Stomach smooth muscle (tissue), 2 donors: ENCODE data around the gene CERS5.
A peak's percentile ranks its signal among the peaks of the same experiment; 100 is the strongest.
"Not testable (repeated sequence)": the region's sequence is repeated elsewhere in the genome, so short reads cannot be mapped to it uniquely, and the experiment has no call there.

Experiments
- H3K27ac ChIP-seq: one replicate; pipeline ENCODE4 v1.7.0; 2013; ENCODE audit warnings: mild to moderate bottlenecking, low read length, inconsistent platforms
- H3K27me3 ChIP-seq, 2 donors: one replicate each; pipeline ENCODE4 v1.7.0; 2013; ENCODE audit warnings: low read length in 2 of 2; ENCODE audit not compliant: insufficient read depth in 2 of 2, control insufficient read depth in 1 of 2
- H3K36me3 ChIP-seq, 2 donors: one replicate each; pipeline ENCODE4 v1.7.0; 2013; ENCODE audit warnings: low read length in 2 of 2; ENCODE audit not compliant: control insufficient read depth in 2 of 2, insufficient read depth in 2 of 2
- H3K4me1 ChIP-seq: one replicate; pipeline ENCODE4 v1.7.0; 2013; ENCODE audit warnings: low read length; ENCODE audit not compliant: control insufficient read depth, insufficient read depth
- H3K4me3 ChIP-seq, 2 donors: one replicate each; pipeline ENCODE4 v1.7.0; 2013; ENCODE audit warnings: low read length in 2 of 2
- H3K9ac ChIP-seq, 2 donors: one replicate each; pipeline ENCODE4 v1.7.0; 2013; ENCODE audit warnings: low read length in 2 of 2, mild to moderate bottlenecking in 1 of 2
- H3K9me3 ChIP-seq, 2 donors: one replicate each; pipeline ENCODE4 v1.7.0; 2013; ENCODE audit warnings: low read length in 2 of 2; ENCODE audit not compliant: control insufficient read depth in 2 of 2
- donor health status: healthy.
- donor health status: Pancreatic carcinoma.

Gene CERS5

DNA sequence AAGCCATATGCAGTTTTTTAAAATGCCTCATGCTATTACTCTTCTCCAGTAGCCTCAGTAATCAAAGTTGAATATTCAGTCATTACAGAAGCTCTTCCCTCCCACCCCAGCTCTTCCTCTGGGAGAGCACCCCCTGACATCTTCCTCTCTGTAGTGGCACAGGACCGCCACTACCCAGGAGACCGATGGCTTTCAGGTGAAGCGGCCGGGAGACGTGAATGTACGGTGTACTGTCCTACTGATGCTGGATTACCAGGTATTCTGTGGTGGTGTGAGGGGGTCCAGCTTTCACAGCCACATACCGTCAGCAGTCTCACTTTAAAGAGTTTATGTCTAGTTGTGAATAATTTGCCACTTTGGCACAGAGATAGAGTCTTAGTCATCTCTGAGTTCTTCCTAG lies 77.4 kb downstream of the CERS5 start:
- H3K27me3 ChIP-seq, result no peaks in the 10 kb centered on the region
- peaks cover 5% of the 10 kb centered on the region for H3K4me1 ChIP-seq
- no peak overlapping the region for H3K27ac ChIP-seq
- H3K9ac ChIP-seq, result no peak overlapping the region
- no peak overlapping the region for H3K4me3 ChIP-seq
- H3K9me3 ChIP-seq, result no peaks in the 10 kb centered on the region
- H3K36me3 ChIP-seq, result peaks cover 48 to 52% of the 10 kb centered on the region in 2 donors

DNA sequence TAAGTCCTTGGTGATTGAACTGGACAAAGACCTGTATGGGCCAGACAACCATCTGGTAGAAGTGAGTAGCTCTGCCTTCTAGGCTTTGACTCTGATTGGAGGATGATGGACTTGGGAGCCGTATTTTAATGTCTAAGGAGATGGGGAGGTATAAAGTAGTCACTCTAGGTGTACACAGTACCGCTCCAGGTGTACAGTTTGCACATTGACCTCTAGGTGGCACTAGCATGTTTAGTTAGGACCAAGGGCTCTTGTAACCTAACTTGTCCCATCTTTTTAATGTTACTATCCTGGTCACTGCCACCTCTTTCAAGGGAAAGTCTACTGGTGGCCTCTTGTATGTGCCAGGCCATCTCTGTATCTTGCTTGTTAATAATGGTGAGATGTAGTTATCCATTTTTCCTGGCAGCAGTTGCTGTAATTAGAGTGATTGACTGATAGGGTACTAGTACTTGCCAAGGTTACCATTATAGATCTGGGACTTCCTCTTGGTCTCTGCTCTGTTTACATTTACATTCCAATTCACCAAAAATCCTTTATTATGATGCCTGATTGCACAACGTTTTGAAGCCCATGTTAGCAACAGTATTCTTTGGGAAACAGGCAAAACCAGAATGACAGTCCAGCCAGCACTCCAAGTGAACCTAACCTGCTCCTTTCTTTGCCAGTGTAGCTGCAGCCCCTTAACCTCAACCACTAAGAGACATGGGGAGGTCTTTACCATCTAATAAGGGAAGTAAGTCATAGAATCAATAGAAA lies 78.4 kb downstream of the CERS5 start:
- H3K9ac ChIP-seq, result no peak overlapping the region

DNA sequence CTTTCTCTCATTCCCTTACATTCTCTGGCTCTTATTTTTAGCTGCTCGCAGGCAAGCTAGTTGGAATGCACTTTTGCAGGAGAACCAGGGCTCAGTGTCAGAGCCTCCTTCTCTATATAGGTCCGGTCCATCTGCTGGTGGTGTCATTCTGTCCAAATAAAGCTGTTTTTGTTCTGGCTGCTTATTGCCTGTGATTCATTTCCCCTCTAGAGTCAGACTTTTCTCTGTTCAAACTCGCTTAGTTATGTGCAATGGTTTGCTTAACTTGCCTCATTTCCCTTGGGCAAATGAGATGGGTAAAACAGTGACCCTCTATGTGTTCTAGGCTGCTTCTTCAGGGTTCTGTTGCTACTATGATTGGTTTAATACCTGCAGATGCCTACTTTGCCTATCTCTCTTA lies 79.2 kb downstream of the CERS5 start:
- Histone ChIP-seq H3K4me1 (peaks cover 5% of the 10 kb centered on the region), H3K36me3 (peaks cover 37 to 40% of the 10 kb centered on the region in 2 donors), H3K27ac (no peak overlapping the region), H3K27me3 (no peaks in the 10 kb centered on the region), H3K9ac (no peak overlapping the region), H3K4me3 (no peak overlapping the region), H3K9me3 (no peaks in the 10 kb centered on the region)

More for the DNA sequence above, 78.4 kb downstream of the CERS5 start:
- H3K27me3 ChIP-seq, result no peaks in the 10 kb centered on the region
- H3K27ac ChIP-seq, result no peak overlapping the region
- peaks cover 41 to 43% of the 10 kb centered on the region in 2 donors for H3K36me3 ChIP-seq
- H3K4me1 ChIP-seq, result peaks cover 5% of the 10 kb centered on the region
- H3K9me3 ChIP-seq, result no peaks in the 10 kb centered on the region
- H3K4me3 ChIP-seq, result no peak overlapping the region

DNA sequence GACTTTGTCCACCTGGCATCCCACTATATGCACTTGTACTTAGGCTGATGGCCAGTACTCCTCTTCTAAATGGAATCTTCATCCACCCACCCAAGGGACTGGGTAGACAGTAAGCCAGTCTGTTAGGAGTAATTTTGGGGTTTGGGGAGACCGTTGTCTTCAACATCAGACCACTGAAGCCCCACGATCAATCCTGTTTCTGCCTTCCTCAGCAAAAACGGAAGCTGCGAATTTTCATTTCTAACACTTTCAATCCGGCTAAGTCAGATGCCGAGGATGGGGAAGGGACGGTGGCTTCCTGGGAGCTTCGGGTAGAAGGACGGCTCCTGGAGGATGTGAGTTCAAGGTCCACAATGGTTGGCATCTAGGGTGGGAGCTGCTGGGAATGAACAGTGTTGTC lies 80.0 kb downstream of the CERS5 start:
- Histone ChIP-seq H3K9ac (no peak overlapping the region), H3K27ac (no peak overlapping the region), H3K4me3 (no peak overlapping the region), H3K9me3 (no peaks in the 10 kb centered on the region), H3K4me1 (peaks cover 5% of the 10 kb centered on the region), H3K27me3 (no peaks in the 10 kb centered on the region), H3K36me3 (peaks cover 33 to 40% of the 10 kb centered on the region in 2 donors)

DNA sequence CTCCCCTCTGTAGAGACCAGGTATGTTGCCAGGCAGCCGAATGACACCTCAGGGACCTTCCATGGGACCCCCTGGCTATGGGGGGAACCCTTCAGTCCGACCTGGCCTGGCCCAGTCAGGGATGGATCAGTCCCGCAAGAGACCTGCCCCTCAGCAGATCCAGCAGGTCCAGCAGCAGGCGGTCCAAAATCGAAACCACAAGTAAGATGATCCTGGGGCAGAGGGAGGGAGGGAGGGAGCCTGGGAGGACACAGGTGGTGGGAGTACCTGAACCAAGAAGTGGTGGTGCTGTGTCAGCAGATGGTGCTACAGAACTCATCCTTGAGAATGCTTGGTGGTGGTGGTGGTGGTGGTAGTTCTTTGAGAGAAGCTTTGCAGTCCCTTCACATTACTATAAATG lies 81.0 kb downstream of the CERS5 start:
- Histone ChIP-seq H3K9me3 (no peaks in the 10 kb centered on the region), H3K4me1 (peaks cover 5% of the 10 kb centered on the region), H3K27ac (peak overlapping the region; percentile 84), H3K36me3 (peaks cover 30 to 37% of the 10 kb centered on the region in 2 donors), H3K27me3 (no peaks in the 10 kb centered on the region), H3K4me3 (peak overlapping the region; percentile 65 to 91), H3K9ac (peak overlapping the region; percentile 71 to 80)

DNA sequence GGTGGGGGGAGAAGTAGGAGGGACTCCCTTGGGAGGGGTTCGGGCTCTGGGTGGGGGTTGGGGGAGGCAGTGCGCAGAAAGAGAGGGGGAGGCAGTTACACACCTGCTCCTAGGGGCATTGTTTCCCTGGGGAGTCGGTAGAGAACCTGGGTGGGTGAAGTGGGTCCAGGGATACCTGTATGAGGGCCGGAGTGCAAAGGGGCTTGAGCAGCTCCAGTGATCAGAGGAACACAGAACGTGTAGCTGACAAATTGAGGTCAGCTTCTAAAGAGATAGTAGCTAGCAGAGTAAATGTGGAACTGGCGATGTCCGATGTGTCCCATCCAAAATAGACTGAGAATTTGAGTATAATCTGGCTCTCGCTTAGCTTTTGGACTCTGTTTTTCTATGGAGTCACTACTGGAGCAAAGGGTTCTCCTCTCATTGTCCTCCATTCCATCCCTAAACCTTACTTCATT lies 81.5 kb downstream of the CERS5 start:
- no peaks in the 10 kb centered on the region for H3K27me3 ChIP-seq
- peak overlapping the region; percentile 84 for H3K27ac ChIP-seq
- H3K36me3 ChIP-seq, result peaks cover 30 to 37% of the 10 kb centered on the region in 2 donors
- H3K9ac ChIP-seq, result peak overlapping the region; percentile 71 to 80
- H3K4me1 ChIP-seq, result peaks cover 5% of the 10 kb centered on the region
- H3K4me3 ChIP-seq, result peak overlapping the region; percentile 65 to 91
- no peaks in the 10 kb centered on the region for H3K9me3 ChIP-seq

DNA sequence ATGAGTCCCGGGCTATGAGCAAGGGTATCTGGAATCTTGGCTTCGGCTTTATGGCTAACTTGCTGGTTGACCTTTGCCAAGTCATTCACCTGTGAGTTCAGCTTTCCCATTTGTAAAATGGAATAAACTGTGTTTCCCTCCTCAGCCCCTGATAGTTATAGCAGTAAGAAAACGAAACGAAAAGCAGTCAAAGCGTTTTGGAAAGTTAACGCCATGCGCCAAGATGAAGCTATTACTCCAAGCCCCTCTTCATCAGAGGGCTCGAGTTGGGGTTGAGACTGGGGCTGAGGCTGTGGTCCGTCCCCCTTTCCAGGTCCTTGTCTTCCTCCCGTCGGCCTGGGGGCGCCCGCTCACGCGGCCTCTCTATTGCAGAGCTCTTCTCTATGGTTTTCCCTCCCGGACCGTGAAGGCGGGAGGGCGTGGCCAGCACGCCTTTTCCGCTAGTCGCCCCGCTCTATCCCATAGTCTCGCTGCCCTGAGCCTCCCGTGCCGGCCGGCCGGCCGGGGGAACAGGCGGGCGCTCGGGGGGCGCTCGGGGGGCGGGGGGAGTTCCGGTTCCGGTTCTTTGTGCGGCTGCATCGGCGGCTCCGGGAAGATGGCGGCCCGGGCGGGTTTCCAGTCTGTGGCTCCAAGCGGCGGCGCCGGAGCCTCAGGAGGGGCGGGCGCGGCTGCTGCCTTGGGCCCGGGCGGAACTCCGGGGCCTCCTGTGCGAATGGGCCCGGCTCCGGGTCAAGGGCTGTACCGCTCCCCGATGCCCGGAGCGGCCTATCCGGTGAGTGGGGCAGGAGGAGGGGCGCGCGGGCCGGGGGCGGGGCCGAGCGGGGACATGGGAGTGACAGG lies 82.2 kb downstream of the CERS5 start, which contains the start of gene SMARCD1:
SMARCD1 (plus strand) TSS at position 568 of the 840 bp plus-strand sequence; CDS start at position 596, 28 bp downstream.
- Histone ChIP-seq H3K9ac (peak within 1 kb of the TSS; percentile 80 to 91), H3K9me3 (no peaks in the 10 kb centered on the region), H3K27me3 (no peaks in the 10 kb centered on the region), H3K36me3 (peaks cover 26 to 32% of the 10 kb centered on the region in 2 donors), H3K4me3 (peak within 1 kb of the TSS; percentile 76 to 91), H3K4me1 (peaks cover 5% of the 10 kb centered on the region), H3K27ac (peak within 1 kb of the TSS; percentile 84)

DNA sequence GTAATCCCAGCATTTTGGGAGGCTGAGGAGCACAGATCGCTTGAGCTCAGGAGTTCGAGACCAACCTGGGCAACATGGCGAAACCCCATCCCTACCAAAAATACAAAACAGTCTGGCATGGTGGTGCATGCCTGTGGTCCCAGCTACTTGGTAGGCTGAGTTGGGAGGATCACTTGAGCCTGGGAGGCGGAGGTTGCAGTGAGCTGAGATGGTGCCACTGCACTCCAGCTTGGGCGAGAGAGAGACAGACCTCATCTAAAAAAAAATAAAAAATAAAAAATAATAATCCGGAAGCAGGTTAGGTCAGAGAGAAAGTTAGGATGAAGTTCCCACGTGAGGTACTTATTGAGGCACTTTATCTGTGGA lies 82.8 kb downstream of the CERS5 start:
- H3K36me3 ChIP-seq, result peaks cover 20 to 26% of the 10 kb centered on the region in 2 donors
- H3K4me1 ChIP-seq, H3K9me3 ChIP-seq, H3K27me3 ChIP-seq: not testable (repeated sequence)
- H3K4me3 ChIP-seq, result peak overlapping the region; percentile 76 to 91
- H3K27ac ChIP-seq, result peak overlapping the region; percentile 84
- H3K9ac ChIP-seq, result peak overlapping the region; percentile 80 to 91

DNA sequence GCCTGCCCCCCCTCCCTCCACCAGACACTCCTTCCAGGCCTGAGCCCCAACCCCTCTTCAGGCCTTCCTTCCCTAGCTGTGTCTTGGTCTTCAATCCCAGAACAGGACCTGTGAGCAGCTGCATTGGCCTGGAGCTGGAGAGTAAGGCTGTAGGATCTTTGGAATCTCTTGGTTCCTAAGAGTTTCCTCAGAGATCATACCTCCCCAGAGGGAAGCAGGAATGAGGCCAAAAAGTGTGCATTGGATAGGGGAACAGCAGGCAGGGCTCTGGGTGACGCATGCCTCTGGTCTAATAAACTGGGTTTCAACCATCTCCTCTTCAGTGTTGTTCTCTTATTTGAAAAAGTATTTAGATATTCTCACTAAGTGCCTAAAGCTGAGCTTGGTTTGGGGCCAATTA lies 83.9 kb downstream of the CERS5 start:
- H3K36me3 ChIP-seq, result peaks cover 11 to 16% of the 10 kb centered on the region in 2 donors
- H3K4me3 ChIP-seq, result no peak overlapping the region
- H3K9ac ChIP-seq, result peak overlapping the region in 1 of 2 donors; percentile 36
- no peaks in the 10 kb centered on the region for H3K9me3 ChIP-seq
- peaks cover 5% of the 10 kb centered on the region for H3K4me1 ChIP-seq
- H3K27me3 ChIP-seq, result no peaks in the 10 kb centered on the region
- no peak overlapping the region for H3K27ac ChIP-seq

DNA sequence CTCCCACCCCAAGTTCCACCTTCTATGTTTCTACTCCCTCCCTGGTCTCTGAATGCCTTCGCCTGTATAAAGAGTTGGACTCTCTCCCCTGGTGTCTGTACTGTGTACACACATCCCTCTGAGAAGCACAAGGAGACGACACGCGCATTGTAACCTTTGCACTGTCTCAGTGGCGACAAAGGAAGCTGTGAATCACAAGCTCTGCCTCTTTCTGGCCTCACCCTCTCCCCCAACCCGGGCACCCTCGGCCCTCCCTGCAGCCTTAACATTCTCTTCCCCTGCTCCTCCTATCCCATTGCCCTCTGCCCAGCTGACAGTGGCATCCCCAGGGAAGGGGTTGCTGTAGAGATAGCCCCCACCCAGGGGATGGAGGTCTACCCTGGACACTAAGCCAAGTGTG lies 84.5 kb downstream of the CERS5 start:
- no peak overlapping the region for H3K27ac ChIP-seq
- no peak overlapping the region for H3K4me3 ChIP-seq
- H3K9me3 ChIP-seq, result no peaks in the 10 kb centered on the region
- H3K27me3 ChIP-seq, result no peaks in the 10 kb centered on the region
- peaks cover 10 to 11% of the 10 kb centered on the region in 2 donors for H3K36me3 ChIP-seq
- H3K4me1 ChIP-seq, result peaks cover 5% of the 10 kb centered on the region
- peak overlapping the region in 1 of 2 donors; percentile 42 for H3K9ac ChIP-seq
